SK-N-SH (cell line): ENCODE data around the gene CR1L.

ENCODE experiments used
- ELF1 ChIP-seq: IDR thresholded peaks from 2 replicates; pipeline ENCODE4 v1.4.0; 2012
- EP300 ChIP-seq, 2 experiments: IDR thresholded peaks; 2 replicates each; pipeline versions ENCODE4 v1.4.0 to v1.6.1; 2012; ENCODE audit warnings: borderline replicate concordance in 1 of 2, low read depth in 1 of 2, low read length in 1 of 2
- FOSL2 ChIP-seq: IDR thresholded peaks from 2 replicates; pipeline ENCODE4 v1.4.0; 2012; ENCODE audit warnings: low read depth, mild to moderate bottlenecking, moderate library complexity, borderline replicate concordance
- FOXJ3 ChIP-seq: sonication (generic); formaldehyde crosslinking; IDR thresholded peaks from 2 replicates; pipeline ENCODE4 v1.5.1; 2020; ENCODE audit warnings: mild to moderate bottlenecking, missing genetic modification reagents
- FOXM1 ChIP-seq: IDR thresholded peaks from 2 replicates; pipeline ENCODE4 v1.4.0; 2012; ENCODE audit warnings: low read depth, mild to moderate bottlenecking
- JUND ChIP-seq: IDR thresholded peaks from 2 replicates; pipeline ENCODE4 v1.4.0; 2012
- MAX ChIP-seq: IDR thresholded peaks from 2 replicates; pipeline ENCODE4 v1.4.0; 2012; ENCODE audit warnings: low read depth
- PBX3 ChIP-seq: IDR thresholded peaks from 2 replicates; pipeline ENCODE4; 2012
- POLR2AphosphoS5 ChIP-seq: IDR thresholded peaks from 2 replicates; pipeline ENCODE4 v1.6.1; 2012; ENCODE audit warnings: low read depth, low read length
- RXRA ChIP-seq: IDR thresholded peaks from 2 replicates; pipeline ENCODE4 v1.4.0; 2012; ENCODE audit warnings: low read depth, mild to moderate bottlenecking, borderline replicate concordance
- TEAD4 ChIP-seq: IDR thresholded peaks from 2 replicates; pipeline ENCODE4 v1.4.0; 2012; ENCODE audit warnings: mild to moderate bottlenecking, borderline replicate concordance; ENCODE audit not compliant: insufficient read depth
- YY1 ChIP-seq: IDR thresholded peaks from 2 replicates; pipeline ENCODE4 v1.4.0; 2012; ENCODE audit warnings: low read depth, mild to moderate bottlenecking
- TF ChIP-seq, protein P1 (sequence below): fragments of 200-600 bp; sonication (generic); IDR thresholded peaks from 2 replicates; pipeline ENCODE4 v1.6.1; 2017; ENCODE audit warnings: antibody characterized with exemption, mild to moderate bottlenecking, moderate library complexity

DNA sequence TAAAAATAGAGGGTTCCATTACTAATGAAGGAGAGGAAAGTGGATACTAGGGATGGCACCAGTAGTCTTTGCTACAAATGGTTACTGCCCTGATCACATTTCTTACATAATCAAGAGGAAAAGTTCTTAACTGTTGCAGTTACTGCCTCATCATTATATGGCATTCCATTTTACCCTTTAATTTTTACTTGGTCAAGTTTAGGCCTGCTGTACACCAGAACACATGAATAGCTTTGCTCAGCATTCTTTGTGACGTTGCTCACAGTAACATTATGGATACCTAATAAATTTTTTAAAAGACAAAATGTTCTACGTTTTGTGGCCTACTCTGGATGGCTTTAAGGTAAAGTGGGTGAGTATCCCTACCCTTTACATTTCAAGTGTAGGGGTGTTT, 38.6 kb upstream of the CR1L start:
- TF ChIP-seq, protein P1, sequence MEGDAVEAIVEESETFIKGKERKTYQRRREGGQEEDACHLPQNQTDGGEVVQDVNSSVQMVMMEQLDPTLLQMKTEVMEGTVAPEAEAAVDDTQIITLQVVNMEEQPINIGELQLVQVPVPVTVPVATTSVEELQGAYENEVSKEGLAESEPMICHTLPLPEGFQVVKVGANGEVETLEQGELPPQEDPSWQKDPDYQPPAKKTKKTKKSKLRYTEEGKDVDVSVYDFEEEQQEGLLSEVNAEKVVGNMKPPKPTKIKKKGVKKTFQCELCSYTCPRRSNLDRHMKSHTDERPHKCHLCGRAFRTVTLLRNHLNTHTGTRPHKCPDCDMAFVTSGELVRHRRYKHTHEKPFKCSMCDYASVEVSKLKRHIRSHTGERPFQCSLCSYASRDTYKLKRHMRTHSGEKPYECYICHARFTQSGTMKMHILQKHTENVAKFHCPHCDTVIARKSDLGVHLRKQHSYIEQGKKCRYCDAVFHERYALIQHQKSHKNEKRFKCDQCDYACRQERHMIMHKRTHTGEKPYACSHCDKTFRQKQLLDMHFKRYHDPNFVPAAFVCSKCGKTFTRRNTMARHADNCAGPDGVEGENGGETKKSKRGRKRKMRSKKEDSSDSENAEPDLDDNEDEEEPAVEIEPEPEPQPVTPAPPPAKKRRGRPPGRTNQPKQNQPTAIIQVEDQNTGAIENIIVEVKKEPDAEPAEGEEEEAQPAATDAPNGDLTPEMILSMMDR, result no peak
- TF ChIP-seq JUND, result no peak
- TF ChIP-seq TEAD4, result no peak
- TF ChIP-seq MAX, result no peak
- no peak for TF ChIP-seq YY1
- no peak for TF ChIP-seq EP300 (IDR thresholded peaks at IDR 0.05; ENCODE audit: borderline replicate concordance in 1 of 2, low read depth in 1 of 2, low read length in 1 of 2)
- no peak for TF ChIP-seq FOSL2
- TF ChIP-seq RXRA, result no peak
- no peak for TF ChIP-seq ELF1
- no peak for TF ChIP-seq POLR2AphosphoS5
- TF ChIP-seq FOXM1, result no peak
- no peak for TF ChIP-seq FOXJ3 (CRISPR knock-in tag)
- TF ChIP-seq PBX3, result no peak
